GM10266 (cell line): ENCODE measurements around the gene MAMDC4.
A peak's percentile ranks its signal among the peaks of the same experiment; 100 is the strongest.
"Not testable (repeated sequence)": the region's sequence is repeated elsewhere in the genome, so short reads cannot be mapped to it uniquely, and the experiment has no call there.

Experiments
- DNase-seq: peaks from one replicate; pipeline ENCODE4 v3.0.0; 2012; ENCODE audit errors: extremely low spot score
- TF ChIP-seq, protein P1 (sequence below): IDR thresholded peaks from 2 replicates; pipeline ENCODE4 v1.5.1; 2012; ENCODE audit warnings: mild to moderate bottlenecking, low read depth; ENCODE audit not compliant: control insufficient read depth, insufficient read depth; ENCODE audit errors: missing control alignments

MAMDC4 gene

DNA sequence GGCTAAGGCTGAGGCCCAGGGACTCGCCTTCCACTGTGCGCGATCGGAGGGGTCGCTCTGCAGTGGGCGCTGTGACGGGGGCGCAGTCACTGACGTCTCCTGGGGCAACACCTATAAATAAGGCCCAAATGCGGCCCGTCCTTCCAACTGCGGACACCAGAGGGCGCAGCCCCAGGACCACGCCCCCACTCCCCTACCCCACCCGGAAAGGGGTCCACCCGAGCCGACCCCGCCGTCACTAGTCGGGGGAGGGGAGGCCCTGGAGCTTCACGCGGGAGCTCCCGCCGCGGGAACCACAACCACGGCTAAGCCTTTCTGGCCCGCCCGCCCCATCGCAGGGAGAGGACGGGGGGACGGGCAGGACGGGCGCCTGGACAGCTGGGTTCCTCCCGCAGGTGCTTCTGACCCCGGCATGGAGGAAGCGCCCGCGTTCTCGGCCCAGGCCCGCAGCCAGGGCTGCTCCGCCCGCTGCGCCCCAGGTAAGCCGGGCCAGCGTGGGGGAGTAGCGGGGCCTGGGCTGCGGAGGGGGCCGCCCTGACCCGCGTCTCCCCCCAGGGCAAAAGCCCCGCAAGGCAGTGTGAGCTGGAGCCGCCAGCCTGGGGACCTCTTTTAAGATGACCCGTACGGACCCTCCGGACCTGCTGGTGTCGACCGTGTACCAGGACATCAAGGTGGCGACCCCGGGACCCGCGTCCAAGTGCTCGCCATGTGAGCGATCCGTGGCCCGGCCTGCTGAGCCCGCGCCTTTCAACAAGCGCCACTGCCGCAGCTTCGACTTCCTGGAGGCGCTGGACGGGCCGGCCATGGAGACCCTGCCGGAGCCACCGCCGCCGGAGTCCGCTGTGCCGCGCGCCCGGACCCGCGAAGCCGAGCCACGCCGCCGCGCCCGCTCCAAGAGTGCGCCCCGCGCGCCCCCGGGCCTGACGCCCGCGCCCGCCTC, 8.1 kb upstream of the MAMDC4 start:
- DNase-seq = not testable (repeated sequence)
- TF ChIP-seq, protein P1, sequence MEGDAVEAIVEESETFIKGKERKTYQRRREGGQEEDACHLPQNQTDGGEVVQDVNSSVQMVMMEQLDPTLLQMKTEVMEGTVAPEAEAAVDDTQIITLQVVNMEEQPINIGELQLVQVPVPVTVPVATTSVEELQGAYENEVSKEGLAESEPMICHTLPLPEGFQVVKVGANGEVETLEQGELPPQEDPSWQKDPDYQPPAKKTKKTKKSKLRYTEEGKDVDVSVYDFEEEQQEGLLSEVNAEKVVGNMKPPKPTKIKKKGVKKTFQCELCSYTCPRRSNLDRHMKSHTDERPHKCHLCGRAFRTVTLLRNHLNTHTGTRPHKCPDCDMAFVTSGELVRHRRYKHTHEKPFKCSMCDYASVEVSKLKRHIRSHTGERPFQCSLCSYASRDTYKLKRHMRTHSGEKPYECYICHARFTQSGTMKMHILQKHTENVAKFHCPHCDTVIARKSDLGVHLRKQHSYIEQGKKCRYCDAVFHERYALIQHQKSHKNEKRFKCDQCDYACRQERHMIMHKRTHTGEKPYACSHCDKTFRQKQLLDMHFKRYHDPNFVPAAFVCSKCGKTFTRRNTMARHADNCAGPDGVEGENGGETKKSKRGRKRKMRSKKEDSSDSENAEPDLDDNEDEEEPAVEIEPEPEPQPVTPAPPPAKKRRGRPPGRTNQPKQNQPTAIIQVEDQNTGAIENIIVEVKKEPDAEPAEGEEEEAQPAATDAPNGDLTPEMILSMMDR = peak; percentile 57

DNA sequence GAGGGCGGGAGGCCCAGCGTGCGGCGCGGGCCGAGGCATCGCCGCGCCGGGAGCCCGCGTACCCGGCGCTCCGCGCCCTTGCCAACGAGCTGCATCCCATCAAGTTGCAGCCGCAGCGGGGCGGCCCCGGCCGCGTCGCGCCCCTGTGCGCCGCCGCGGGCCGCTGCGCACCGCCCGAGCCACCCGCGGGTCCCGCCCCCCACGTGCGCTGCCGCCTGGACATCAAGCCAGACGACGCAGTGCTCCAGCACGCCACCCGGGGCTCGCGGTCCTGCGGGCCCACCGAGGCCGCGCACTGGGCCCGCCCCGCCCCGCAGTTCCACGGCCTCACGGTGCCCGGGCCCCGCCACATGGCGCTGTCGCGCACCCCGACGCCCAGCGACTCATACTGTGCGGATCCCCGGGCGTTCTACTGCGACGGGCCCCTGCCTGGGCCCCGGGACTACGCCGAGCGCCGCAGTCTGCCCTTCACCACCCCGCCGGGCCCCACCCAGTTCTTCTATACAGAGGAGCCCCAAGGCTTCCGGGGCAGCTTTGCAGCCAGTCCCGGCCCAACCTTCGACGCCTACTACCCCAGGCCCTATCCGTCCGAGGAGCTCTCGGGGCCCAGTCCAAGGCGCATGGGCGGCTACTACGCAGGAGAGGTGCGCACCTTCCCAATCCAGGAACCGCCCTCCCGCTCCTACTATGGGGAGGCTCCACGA, 7.2 kb upstream of the MAMDC4 start:
- DNase-seq = no peak
- TF ChIP-seq, protein P1 = no peak

DNA sequence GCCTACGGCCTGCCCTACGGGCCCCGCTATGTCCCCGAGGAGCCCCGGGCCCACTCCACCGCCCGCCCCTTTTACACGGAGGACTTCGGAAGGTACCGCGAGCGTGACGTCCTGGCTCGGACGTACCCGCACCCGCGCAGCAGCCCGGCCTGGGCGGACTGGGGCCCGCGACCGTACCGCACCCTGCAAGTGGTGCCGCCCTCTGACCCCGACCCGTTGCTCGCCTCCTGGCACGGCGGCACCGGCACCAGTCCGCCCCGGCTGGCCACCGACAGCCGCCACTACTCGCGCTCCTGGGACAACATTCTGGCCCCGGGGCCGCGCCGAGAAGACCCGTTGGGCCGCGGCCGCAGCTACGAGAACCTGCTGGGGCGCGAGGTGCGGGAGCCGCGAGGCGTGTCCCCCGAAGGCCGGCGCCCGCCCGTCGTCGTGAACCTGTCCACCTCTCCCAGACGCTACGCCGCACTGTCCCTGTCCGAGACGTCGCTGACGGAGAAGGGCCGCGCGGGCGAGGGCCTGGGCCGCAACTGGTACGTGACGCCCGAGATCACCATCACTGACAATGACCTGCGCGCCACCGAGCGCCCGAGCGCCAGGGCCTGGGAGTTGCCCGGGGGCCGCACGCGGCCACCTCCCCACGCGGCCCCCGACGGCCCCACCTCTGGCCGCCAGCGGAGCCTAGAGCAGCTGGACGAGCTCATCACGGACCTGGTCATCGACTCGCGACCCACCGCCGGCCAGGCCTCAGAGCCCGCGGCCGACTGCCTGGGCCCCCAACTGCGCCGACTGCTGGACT, 6.5 kb upstream of the MAMDC4 start:
- no peak for DNase-seq
- TF ChIP-seq, protein P1 = no peak

DNA sequence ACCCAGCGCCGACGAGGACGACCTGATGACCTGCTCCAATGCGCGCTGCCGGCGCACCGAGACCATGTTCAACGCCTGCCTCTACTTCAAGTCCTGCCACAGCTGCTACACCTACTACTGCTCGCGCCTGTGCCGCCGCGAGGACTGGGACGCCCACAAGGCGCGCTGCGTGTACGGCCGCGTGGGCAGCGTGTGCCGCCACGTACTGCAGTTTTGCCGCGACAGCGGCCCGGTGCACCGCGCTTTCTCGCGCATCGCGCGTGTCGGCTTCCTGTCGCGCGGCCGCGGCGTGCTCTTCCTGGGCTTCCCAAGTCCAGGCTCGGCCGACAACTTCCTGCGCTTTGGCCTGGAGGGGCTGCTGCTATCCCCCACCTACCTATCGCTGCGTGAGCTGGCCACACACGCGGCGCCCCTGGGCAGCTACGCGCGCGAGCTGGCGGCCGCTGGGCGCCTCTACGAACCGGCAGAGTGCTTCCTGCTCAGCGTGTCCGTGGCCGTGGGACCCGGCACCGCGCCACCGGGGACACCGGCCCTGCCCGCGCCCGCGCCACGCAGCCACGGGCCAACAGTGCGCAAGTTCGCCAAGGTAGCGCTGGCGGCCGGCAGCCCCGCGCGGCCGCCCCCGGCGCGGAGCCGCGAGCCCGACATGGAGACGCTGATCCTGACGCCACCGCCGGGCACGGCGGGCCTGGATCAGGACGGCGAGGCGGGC, 5.6 kb upstream of the MAMDC4 start:
- no peak for DNase-seq
- TF ChIP-seq, protein P1 = no peak

DNA sequence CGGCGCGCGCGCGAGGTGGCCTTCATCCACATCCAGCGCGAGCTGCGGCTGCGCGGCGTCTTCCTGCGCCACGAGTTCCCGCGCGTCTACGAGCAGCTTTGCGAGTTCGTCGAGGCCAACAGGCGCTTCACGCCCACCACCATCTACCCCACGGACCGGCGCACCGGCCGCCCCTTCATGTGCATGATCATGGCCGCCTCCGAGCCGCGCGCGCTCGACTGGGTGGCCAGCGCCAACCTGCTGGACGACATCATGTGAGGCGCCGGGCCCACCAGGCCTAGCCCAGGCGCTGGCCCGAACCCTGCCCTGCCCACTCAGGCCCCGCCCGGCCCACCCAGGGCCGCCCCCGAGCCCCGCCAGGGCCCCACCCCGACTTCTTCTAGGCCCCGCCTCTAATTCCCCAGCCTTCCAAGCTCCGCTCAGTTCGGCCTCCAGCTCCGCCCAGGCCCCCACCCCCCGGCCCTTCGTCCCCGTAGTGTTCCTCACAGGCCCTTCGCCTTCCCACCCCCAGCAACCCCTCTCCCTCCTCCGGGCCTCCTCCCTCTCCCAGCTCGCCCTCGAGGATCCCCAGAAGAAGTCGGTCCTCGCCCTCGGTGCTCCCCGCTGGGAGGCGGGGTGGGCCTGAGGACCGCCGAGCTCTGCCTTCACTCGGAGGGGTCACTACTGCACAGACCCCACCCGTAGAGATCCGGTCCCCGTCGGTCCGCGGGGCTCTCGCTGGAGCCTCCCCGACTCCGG, 4.9 kb upstream of the MAMDC4 start:
- DNase-seq = peak; percentile 73
- TF ChIP-seq, protein P1 = no peak

DNA sequence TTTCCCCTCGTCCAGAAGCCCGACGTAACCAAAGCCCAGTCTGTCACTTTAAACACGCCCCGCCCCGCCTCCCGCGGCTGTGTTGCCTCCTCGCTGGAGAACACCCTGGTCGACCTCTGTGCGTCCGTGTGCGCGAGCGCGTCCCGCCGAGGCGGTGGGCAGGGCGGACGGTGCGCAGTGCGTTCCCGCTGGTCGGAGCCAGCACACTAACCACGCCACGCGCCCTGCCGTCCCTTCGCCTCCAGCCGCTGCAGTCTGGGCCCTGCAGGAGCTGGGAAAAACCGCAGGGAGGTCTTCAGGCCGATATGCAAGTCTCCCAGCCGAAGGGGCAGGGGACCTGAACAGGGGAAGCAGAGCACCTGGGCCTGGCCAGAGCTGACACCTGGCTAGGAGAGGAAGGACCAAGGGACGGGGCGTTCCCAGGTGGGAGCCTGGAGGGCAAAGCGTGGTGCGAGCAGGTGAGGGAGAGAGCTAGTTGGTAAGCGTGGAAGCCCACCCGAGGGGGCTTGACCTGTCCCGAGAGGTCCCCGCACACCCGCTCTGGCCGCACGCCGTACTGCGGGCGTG, 4.2 kb upstream of the MAMDC4 start:
- TF ChIP-seq, protein P1 = no peak
- peak; percentile 90 for DNase-seq
